SK-N-SH (cell line): ENCODE results near the gene SDK1. TPM values are rescaled to one million over a fixed set of nuclear protein-coding genes. Genes with fewer than 3 reads are reported as not detected.

ENCODE experiments used
- CTCF ChIA-PET: fragments of 300-600, 350-600 bp; formaldehyde crosslinking; extraction: SDS; loops from one replicate; lab custom pipeline; 2021; lab: Yijun Ruan, JAX
- POLR2A ChIA-PET: fragments of 350-600 bp; sonication (Branson Sonifier 250); formaldehyde crosslinking; extraction: SDS; loops from one replicate; lab custom pipeline; 2020; ENCODE audit warnings: antibody characterized with exemption, inconsistent platforms; lab: Yijun Ruan, JAX
- DNase-seq: peaks from one replicate; pipeline ENCODE4 v3.0.0; 2012
- H2AFZ ChIP-seq: fragments of 200-600 bp; sonication (generic); 2 replicates; pipeline ENCODE4 v1.8.1; 2016; ENCODE audit warnings: antibody characterized with exemption, mild to moderate bottlenecking, low read depth
- H3F3A ChIP-seq: fragments of 200-600 bp; sonication (generic); replicated peaks from 2 replicates; pipeline ENCODE3; 2016; ENCODE audit warnings: antibody characterized with exemption, mild to moderate bottlenecking; ENCODE audit not compliant: insufficient read depth
- H3K27ac ChIP-seq, 2 experiments: fragments of 200-500 bp in 1 of 2; fragments of 200-600 bp in 1 of 2; sonication (Bioruptor generic) in 1 of 2; sonication (generic), shearing (Covaris generic) in 1 of 2; 2 replicates each; pipeline versions ENCODE4 v1.5.1 to v1.6.1; 2014 to 2016; ENCODE audit warnings: low read depth in 2 of 2, inconsistent platforms in 1 of 2, low read length in 1 of 2, mild to moderate bottlenecking in 1 of 2, mixed read lengths in 1 of 2
- H3K27me3 ChIP-seq: fragments of 200-600 bp; sonication (generic), shearing (Covaris generic); 2 replicates; pipeline ENCODE4 v1.6.1; 2016; ENCODE audit warnings: mixed run types; ENCODE audit not compliant: insufficient read depth
- H3K36me3 ChIP-seq, 2 experiments: fragments of 200-500 bp in 1 of 2; fragments of 200-600 bp in 1 of 2; sonication (Bioruptor generic) in 1 of 2; sonication (generic) in 1 of 2; replicated peaks in 1 of 2; 2 replicates each; pipeline versions ENCODE3 to v1.5.1; 2014 to 2016; ENCODE audit warnings: low read length in 1 of 2, mild to moderate bottlenecking in 1 of 2; ENCODE audit not compliant: insufficient read depth in 2 of 2, control insufficient read depth in 1 of 2
- H3K4me1 ChIP-seq, 2 experiments: fragments of 200-500 bp in 1 of 2; fragments of 200-600 bp in 1 of 2; sonication (Bioruptor generic) in 1 of 2; sonication (generic), shearing (Covaris generic) in 1 of 2; 2 replicates each; pipeline versions ENCODE4 v1.5.1 to v1.6.1; 2014 to 2016; ENCODE audit warnings: low read depth in 1 of 2, low read length in 1 of 2, mixed run types in 1 of 2; ENCODE audit not compliant: insufficient read depth in 2 of 2, control insufficient read depth in 1 of 2
- H3K4me2 ChIP-seq: fragments of 200-600 bp; sonication (generic), shearing (Covaris generic); 2 replicates; pipeline ENCODE4 v1.6.1; 2017; ENCODE audit warnings: mixed run types
- H3K4me3 ChIP-seq, 2 experiments: fragments of 200-500 bp in 1 of 2; fragments of 200-600 bp in 1 of 2; sonication (Bioruptor generic) in 1 of 2; sonication (generic), shearing (Covaris generic) in 1 of 2; 2 replicates each; pipeline versions ENCODE4 v1.5.1 to v1.8.1; 2014 to 2016; ENCODE audit warnings: low read depth in 2 of 2, inconsistent platforms in 1 of 2, low read length in 1 of 2, mild to moderate bottlenecking in 1 of 2, mixed read lengths in 1 of 2, moderate library complexity in 1 of 2
- H3K79me2 ChIP-seq: fragments of 200-600 bp; sonication (generic); 2 replicates; pipeline ENCODE4 v1.8.1; 2017; ENCODE audit warnings: mild to moderate bottlenecking; ENCODE audit not compliant: insufficient read depth
- H3K9ac ChIP-seq: fragments of 200-600 bp; sonication (generic); 2 replicates; pipeline ENCODE4 v1.6.1; 2017; ENCODE audit warnings: mixed run types
- H3K9me2 ChIP-seq: fragments of 200-600 bp; sonication (generic); 2 replicates; pipeline ENCODE4 v1.6.1; 2017; ENCODE audit warnings: mixed run types
- H3K9me3 ChIP-seq: fragments of 200-600 bp; sonication (generic); 2 replicates; pipeline ENCODE4 v1.6.1; 2017; ENCODE audit warnings: mixed run types, mild to moderate bottlenecking, moderate library complexity
- H4K20me1 ChIP-seq: fragments of 200-600 bp; sonication (generic); 2 replicates; pipeline ENCODE4 v1.6.1; 2017; ENCODE audit warnings: mild to moderate bottlenecking, mixed run types; ENCODE audit not compliant: insufficient read depth
- CHD2 ChIP-seq: fragments of 150-350 bp; IDR thresholded peaks from 2 replicates; pipeline ENCODE4 v1.6.1; 2018; ENCODE audit warnings: low read length; ENCODE audit not compliant: partially characterized antibody
- EP300 ChIP-seq, 2 experiments: IDR thresholded peaks; 2 replicates each; pipeline versions ENCODE4 v1.4.0 to v1.6.1; 2012; ENCODE audit warnings: borderline replicate concordance in 1 of 2, low read depth in 1 of 2, low read length in 1 of 2
- FOXM1 ChIP-seq: IDR thresholded peaks from 2 replicates; pipeline ENCODE4 v1.4.0; 2012; ENCODE audit warnings: low read depth, mild to moderate bottlenecking
- GATA2 ChIP-seq: sonication (generic); formaldehyde crosslinking; IDR thresholded peaks from 2 replicates; pipeline ENCODE4 v1.5.0; 2020; ENCODE audit warnings: mild to moderate bottlenecking, missing genetic modification reagents
- MEF2A ChIP-seq: IDR thresholded peaks from 2 replicates; pipeline ENCODE4 v1.4.0; 2012; ENCODE audit warnings: low read depth, borderline replicate concordance
- NRF1 ChIP-seq: IDR thresholded peaks from 2 replicates; pipeline ENCODE4 v1.6.1; 2012; ENCODE audit warnings: low read depth, mild to moderate bottlenecking, low read length
- REST ChIP-seq: IDR thresholded peaks from 2 replicates; pipeline ENCODE4 v1.6.1; 2012; ENCODE audit warnings: mild to moderate bottlenecking, low read depth, low read length, moderate library complexity
- RFX5 ChIP-seq: IDR thresholded peaks from 2 replicates; pipeline ENCODE4 v1.6.1; 2012; ENCODE audit warnings: mild to moderate bottlenecking, improper control_type of control experiment, low read length
- RXRA ChIP-seq: IDR thresholded peaks from 2 replicates; pipeline ENCODE4 v1.4.0; 2012; ENCODE audit warnings: low read depth, mild to moderate bottlenecking, borderline replicate concordance
- TCF12 ChIP-seq: IDR thresholded peaks from 2 replicates; pipeline ENCODE4 v1.4.0; 2012
- USF2 ChIP-seq: fragments of 150-350 bp; IDR thresholded peaks from 2 replicates; pipeline ENCODE4 v1.6.1; 2017; ENCODE audit warnings: antibody characterized with exemption, low read length, low read depth, borderline replicate concordance
- YY1 ChIP-seq: IDR thresholded peaks from 2 replicates; pipeline ENCODE4 v1.4.0; 2012; ENCODE audit warnings: low read depth, mild to moderate bottlenecking
- ZBTB33 ChIP-seq: IDR thresholded peaks from 2 replicates; pipeline ENCODE4 v1.4.0; 2012; ENCODE audit warnings: low read depth, borderline replicate concordance
- WGBS: methylation state at CpG from one replicate; pipeline ENCODE4 v1.1.6; 2017; ENCODE audit warnings: low lambda C conversion rate; 5-methylcytosine and 5-hydroxymethylcytosine counted together
- polyA plus RNA-seq, 3 experiments: library from polyadenylated mRNA; depleted of rRNA; stranded (reverse); fragments of >200 nt; gene quantifications; 2 replicates each; pipeline ENCODE4 v1.2.3, GENCODE V29; 2012

The SDK1 gene
- polyA plus RNA-seq, 1 of the 3 experiments (the other 2 are of a cell fraction), result 1.2 TPM

GRCh38 chr7:3254718-3255117, 46.3 kb upstream of the SDK1 start (continued):
- TF ChIP-seq REST (no peak), CHD2 (no peak), RFX5 (no peak)

DNA sequence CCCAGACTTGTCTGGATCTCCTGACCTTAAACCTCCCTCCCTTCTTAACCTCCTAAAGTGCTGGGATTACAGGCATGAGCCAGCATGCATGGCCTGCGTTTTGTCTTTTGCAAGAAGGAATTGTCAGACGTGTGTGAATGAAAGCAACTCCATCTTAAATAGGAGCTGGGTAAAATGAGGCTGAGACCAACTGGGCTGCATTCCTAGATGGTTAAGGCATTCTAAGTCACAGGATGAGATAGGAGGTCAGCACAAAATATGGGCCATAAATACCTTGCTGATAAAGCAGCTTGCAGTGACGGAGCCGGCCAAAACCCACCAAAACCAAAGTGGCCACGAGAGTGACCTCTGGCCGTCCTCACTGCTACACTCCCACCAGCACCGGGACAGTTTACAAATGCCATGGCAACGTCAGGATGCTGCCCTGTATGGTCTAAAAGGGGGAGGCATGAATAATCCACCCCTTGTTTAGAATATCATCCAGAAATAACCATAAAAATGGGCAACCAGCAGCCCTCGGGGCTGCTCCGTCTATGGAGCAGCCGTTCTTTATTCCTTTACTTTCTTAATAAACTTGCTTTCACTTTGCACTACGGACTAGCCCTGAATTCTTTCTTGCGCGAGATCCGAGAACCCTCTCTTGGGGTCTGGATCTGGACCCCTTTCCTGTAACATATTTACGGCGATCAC, 41.2 kb upstream of the SDK1 start:
- H3K27me3 ChIP-seq, result no peaks in the 10 kb centered on the region
- H3K4me1 ChIP-seq, result peaks cover 0 to 3% of the 10 kb centered on the region in 2 experiments; a peak in 1 of 4 replicates
- ChIA-PET CTCF (interaction anchor here (1.1 kb wide), 2 partner anchors 24 to 105 kb away, joined by 4 read pairs; no protein-coding TSS in a partner anchor), POLR2A (no interaction called here)
- no peak overlapping the region for H3K4me3 ChIP-seq
- no peak overlapping the region for H3K9ac ChIP-seq
- no peak overlapping the region for H2AFZ ChIP-seq
- H3K79me2 ChIP-seq, result no peaks in the 10 kb centered on the region
- WGBS, result 66% methylated on average over 17 of the region's 17 CpGs
- no peak overlapping the region for H3K4me2 ChIP-seq
- DNase-seq, result no peak
- H3K36me3 ChIP-seq, result no peaks in the 10 kb centered on the region
- no peak overlapping the region for H3K27ac ChIP-seq
- H4K20me1 ChIP-seq, result no peaks in the 10 kb centered on the region
- no peaks in the 10 kb centered on the region; the same call in 1 of the 2 replicates for H3K9me3 ChIP-seq
- H3K9me2 ChIP-seq, result no peaks in the 10 kb centered on the region
- TF ChIP-seq CHD2 (no peak), RXRA (no peak), YY1 (no peak)
- no peaks in the 10 kb centered on the region for H3F3A ChIP-seq

DNA sequence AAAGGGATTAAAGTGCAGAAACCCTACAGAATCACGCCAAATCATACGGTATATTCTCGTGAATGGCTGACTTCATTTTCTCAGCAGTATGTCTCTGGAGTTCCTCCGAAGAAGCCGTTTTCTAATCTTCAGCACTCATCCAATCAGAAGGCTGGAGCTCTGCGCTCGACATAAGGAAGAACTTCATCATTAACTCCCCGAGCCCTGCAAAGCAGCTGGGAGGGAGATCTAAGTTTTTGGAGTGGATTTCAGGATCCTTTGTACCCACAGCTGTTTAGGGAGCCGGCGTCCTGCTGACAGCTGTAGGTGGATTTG, 40.7 kb upstream of the SDK1 start:
- no peak overlapping the region for H3K27ac ChIP-seq
- H3K9me2 ChIP-seq, result no peaks in the 10 kb centered on the region
- H3K27me3 ChIP-seq, result no peaks in the 10 kb centered on the region
- no peaks in the 10 kb centered on the region; the same call in 1 of the 2 replicates for H3K9me3 ChIP-seq
- ChIA-PET CTCF (interaction anchor here (1.1 kb wide), 2 partner anchors 23 to 106 kb away, joined by 4 read pairs; no protein-coding TSS in a partner anchor), POLR2A (interaction anchor here (0.6 kb wide), 1 partner anchor 30 kb away, joined by 3 read pairs; no protein-coding TSS in a partner anchor)
- DNase-seq, result no peak
- no peak overlapping the region for H3K4me2 ChIP-seq
- H3K4me1 ChIP-seq, result peaks cover 0 to 6% of the 10 kb centered on the region in 2 experiments; a peak in 2 of 4 replicates
- no peaks in the 10 kb centered on the region for H3K36me3 ChIP-seq
- H2AFZ ChIP-seq, result no peak overlapping the region
- no peaks in the 10 kb centered on the region for H3F3A ChIP-seq
- WGBS, result 53% methylated on average over 10 of the region's 10 CpGs
- H3K79me2 ChIP-seq, result no peaks in the 10 kb centered on the region
- H3K4me3 ChIP-seq, result no peak overlapping the region
- no peak overlapping the region for H3K9ac ChIP-seq
- no peaks in the 10 kb centered on the region for H4K20me1 ChIP-seq
- no peak for TF ChIP-seq MEF2A
- no peak for TF ChIP-seq FOXM1
- TF ChIP-seq USF2, result no peak
- no peak for TF ChIP-seq TCF12
- no peak for TF ChIP-seq NRF1
- no peak for TF ChIP-seq RXRA
- no peak for TF ChIP-seq GATA2
- TF ChIP-seq RFX5, result no peak
- TF ChIP-seq EP300 (IDR thresholded peaks at IDR 0.05; ENCODE audit: borderline replicate concordance in 1 of 2, low read depth in 1 of 2, low read length in 1 of 2), result no peak
- no peak for TF ChIP-seq ZBTB33
- TF ChIP-seq REST, result no peak
